ENCODE measurements around the gene HYAL1.

HYAL1 gene

DNA sequence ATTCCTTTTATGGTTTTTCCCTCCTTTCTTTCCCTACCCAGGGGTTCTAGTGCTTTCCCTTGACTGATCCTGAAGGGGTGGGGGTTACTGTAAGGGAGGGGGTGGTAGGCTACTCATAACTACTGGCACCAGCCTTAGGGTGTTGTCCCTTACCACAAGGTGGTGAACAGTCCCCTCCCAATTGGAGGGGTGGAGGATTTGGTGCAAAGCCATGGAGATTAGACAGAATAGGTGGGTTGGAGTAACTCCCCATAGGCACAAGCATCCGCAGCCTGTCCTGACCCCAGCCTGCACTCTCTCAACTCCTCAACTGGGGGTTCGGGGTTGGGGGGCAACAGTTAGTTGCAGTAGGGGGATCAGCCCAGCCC, 21.7 kb upstream of the HYAL1 start:
- TF ChIP-seq, protein P1, sequence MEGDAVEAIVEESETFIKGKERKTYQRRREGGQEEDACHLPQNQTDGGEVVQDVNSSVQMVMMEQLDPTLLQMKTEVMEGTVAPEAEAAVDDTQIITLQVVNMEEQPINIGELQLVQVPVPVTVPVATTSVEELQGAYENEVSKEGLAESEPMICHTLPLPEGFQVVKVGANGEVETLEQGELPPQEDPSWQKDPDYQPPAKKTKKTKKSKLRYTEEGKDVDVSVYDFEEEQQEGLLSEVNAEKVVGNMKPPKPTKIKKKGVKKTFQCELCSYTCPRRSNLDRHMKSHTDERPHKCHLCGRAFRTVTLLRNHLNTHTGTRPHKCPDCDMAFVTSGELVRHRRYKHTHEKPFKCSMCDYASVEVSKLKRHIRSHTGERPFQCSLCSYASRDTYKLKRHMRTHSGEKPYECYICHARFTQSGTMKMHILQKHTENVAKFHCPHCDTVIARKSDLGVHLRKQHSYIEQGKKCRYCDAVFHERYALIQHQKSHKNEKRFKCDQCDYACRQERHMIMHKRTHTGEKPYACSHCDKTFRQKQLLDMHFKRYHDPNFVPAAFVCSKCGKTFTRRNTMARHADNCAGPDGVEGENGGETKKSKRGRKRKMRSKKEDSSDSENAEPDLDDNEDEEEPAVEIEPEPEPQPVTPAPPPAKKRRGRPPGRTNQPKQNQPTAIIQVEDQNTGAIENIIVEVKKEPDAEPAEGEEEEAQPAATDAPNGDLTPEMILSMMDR (IDR thresholded peaks at IDR 0.05; ENCODE audit: low read depth, low read length) = no peak
- H3K4me3 ChIP-seq (ENCODE audit: low read depth, low read length) = no peak overlapping the region

- TF ChIP-seq, protein P1 (IDR thresholded peaks at IDR 0.05; ENCODE audit: low read depth, low read length) = peak; percentile 88
- no peak overlapping the region for H3K4me3 ChIP-seq (ENCODE audit: low read depth, low read length)
Observed at GRCh38 chr3:50324351-50325112, 21.2 kb upstream of the HYAL1 start.

DNA sequence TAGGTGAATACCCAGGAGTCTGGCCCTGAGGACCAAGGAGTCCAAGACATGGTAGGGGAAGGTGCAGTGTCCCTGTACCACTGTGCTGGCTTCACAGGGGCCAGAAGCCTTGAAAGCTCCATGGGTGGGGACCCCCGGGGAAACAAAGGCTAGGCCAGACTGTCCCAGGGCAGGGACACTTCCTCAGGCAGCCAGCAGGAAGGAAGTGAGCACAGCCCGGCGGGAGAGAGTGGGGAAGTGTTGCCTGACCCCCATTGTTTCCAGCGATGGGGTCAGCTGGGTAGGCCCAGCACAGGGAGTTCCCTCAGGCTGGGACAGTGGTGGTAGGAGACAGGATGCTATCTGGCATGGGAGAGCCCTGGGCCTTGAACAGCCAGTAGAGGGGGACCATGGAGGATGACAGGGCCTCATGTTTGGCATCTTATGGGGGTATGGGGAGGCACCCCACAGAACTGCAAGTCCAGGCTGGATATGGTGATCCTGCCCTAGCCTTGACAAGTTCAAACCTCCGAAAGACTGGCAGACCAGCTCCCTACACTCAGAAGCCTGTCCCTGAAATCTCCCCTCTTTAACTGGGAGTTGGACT, 20.3 kb upstream of the HYAL1 start:
- TF ChIP-seq, protein P1 (IDR thresholded peaks at IDR 0.05; ENCODE audit: low read depth, low read length) = no peak
- H3K4me3 ChIP-seq (ENCODE audit: low read depth, low read length) = no peak overlapping the region

GRCh38 chr3:50323092-50323600, 19.8 kb upstream of the HYAL1 start:
- TF ChIP-seq, protein P1 (IDR thresholded peaks at IDR 0.05; ENCODE audit: low read depth, low read length) = no peak
- H3K4me3 ChIP-seq (ENCODE audit: low read depth, low read length) = no peak overlapping the region

DNA sequence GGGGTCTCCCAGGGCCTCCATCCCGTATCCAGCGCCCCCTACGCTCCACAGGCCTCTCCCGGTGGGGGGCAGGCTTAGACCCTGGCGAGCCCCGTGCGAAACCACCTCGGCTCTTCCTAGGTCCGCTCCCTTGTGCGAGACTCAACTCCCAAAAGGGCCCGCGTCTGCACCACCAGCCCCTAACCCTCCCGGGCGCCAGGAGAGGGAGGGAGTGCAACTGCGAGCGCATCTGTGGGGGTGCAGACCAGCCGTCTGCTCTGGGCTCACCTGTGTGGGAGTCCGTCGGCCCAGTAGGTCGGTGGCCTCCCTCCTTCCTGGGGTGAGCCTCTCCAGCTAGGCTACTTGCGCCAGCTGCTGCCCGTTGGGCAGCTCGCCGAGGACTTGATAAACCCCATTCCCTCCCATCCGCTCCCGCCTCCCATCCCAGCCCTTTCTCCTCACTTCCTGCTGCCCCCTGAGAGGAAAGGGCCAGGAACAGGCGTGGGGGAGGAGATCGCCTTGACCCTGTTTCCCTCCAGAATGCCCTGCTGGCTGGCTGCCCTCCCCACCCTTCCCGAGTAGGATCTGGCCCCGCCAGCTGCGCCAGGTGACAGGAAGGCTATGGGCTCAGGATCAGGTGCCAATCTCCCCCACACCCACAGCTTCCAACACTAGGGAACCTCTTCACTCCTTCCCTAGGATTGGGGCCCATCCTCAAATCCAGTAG, 19.2 kb upstream of the HYAL1 start, which contains the start of gene HYAL2:
Gene HYAL2, minus strand, starts transcription at position 360 of the 706 bp plus-strand sequence. CDS start 2,256 bp downstream, outside the sequence.
- TF ChIP-seq, protein P1 (IDR thresholded peaks at IDR 0.05; ENCODE audit: low read depth, low read length) = no peak
- peak within 1 kb of the TSS; percentile 73 for H3K4me3 ChIP-seq (ENCODE audit: low read depth, low read length)

DNA sequence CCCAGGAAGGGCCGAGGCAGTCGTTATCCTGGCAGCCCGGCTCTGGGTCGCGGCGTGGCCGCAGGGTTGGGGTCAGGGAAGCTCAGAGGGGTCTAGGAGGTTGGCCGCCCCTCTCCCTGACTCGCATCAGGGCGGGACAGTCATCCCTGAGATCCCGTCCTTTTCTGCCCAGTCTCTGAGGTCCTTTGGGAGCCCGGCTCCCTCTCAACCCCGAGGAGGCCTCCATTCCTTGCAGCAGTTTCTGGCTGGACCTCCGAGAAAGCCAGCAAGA, 18.7 kb upstream of the HYAL1 start:
- H3K4me3 ChIP-seq (ENCODE audit: low read depth, low read length) = peak overlapping the region; percentile 73
- TF ChIP-seq, protein P1 (IDR thresholded peaks at IDR 0.05; ENCODE audit: low read depth, low read length) = no peak

Data from WI38 (cell line).